PC-3 (cell line): ENCODE measurements around the gene OSBPL2.

Source experiments
- EZH2phosphoT487 ChIP-seq: fragments of 300-600 bp; sonication (generic); IDR thresholded peaks from 2 replicates; pipeline ENCODE4 v1.6.1; 2018; ENCODE audit warnings: mild to moderate bottlenecking, antibody characterized with exemption, low read length, borderline replicate concordance
- TF ChIP-seq, protein P1 (sequence below): fragments of 300-600 bp; sonication (generic); conservative IDR thresholded peaks from 2 replicates; pipeline ENCODE4 v1.5.1; 2017; ENCODE audit warnings: antibody characterized with exemption, low read depth, mild to moderate bottlenecking, low read length

DNA sequence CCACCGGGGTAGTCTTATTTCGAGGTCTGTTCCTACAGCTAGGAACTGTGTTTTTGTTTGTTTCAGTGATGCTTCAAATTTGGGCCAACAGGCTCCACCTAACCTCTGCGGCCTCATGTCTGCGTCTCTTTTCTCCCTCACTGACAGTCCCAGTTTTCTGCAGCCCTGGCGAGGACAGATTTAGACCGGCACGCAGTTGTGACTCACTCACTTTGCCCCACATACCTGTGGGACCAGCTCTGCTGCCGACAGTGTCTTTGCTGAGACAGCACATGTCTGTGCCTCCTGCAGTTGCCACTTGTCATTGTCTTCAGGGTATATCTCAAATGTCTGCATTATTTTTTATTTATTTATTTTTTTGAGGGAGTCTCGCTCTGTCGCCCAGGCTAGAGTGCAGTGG lies 29.2 kb downstream of the OSBPL2 start:
- TF ChIP-seq, protein P1, sequence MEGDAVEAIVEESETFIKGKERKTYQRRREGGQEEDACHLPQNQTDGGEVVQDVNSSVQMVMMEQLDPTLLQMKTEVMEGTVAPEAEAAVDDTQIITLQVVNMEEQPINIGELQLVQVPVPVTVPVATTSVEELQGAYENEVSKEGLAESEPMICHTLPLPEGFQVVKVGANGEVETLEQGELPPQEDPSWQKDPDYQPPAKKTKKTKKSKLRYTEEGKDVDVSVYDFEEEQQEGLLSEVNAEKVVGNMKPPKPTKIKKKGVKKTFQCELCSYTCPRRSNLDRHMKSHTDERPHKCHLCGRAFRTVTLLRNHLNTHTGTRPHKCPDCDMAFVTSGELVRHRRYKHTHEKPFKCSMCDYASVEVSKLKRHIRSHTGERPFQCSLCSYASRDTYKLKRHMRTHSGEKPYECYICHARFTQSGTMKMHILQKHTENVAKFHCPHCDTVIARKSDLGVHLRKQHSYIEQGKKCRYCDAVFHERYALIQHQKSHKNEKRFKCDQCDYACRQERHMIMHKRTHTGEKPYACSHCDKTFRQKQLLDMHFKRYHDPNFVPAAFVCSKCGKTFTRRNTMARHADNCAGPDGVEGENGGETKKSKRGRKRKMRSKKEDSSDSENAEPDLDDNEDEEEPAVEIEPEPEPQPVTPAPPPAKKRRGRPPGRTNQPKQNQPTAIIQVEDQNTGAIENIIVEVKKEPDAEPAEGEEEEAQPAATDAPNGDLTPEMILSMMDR: no peak
- no peak for TF ChIP-seq EZH2phosphoT487
